ENCODE results near the gene SCAPER.
"Not testable (repeated sequence)": the region's sequence is repeated elsewhere in the genome, so short reads cannot be mapped to it uniquely, and the experiment has no call there.

Gene SCAPER

DNA sequence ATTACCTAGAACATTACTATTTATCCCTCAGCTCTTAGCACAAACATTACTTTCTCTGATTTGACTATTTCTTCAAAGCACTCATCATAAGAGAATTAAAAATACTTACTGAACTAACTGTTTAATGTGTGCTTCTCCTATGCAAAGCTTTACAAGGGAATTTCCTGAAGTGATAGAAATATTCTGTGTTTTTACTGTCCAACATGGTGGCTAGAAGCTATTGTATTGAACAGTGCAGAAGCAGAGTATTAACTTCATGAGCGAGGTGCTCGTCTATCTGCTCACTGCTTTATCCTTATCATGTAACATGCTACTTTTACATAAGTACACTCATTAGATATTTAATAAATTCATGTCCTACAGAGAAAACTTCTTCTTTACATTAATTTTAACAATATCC lies 329.5 kb downstream of the SCAPER start:
- no peak for DNase-seq (ENCODE audit: low read depth, low spot score)

DNA sequence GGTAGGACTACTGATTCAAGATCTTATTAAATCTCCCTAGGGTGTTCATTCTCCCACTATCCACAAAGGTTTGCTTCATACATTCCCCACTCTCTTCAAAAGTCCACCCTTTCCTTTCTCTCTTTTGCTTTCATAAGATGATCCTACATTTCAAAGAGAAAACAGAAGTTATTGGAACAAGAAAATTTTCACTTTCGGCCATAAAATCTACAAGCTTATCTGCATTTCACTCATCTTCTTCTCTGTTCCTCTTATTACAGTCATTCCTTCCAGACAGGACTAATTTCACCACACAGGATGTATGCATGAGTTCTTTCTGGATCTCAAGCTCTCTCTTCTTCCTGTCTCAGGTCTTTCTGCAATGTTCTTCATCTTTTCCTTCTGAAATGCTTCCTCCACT lies 329.9 kb downstream of the SCAPER start:
- DNase-seq (ENCODE audit: low read depth, low spot score): no peak

DNA sequence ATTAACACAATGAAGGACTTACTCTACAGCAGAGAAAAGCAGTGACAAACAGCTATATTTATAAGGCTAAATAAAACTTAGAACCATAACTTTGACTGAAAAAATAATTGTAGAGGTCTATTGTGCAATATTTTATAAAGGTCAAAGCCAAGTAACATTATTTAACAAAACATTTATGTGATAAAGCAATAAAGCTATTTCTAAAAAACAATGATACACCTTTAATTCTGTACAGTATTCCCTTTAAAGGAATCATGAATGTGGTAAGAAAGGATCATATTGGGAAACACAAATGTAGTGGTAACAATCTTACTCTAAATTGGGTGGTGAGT lies 332.2 kb downstream of the SCAPER start:
- no peak for DNase-seq (ENCODE audit: low read depth, low spot score)

DNA sequence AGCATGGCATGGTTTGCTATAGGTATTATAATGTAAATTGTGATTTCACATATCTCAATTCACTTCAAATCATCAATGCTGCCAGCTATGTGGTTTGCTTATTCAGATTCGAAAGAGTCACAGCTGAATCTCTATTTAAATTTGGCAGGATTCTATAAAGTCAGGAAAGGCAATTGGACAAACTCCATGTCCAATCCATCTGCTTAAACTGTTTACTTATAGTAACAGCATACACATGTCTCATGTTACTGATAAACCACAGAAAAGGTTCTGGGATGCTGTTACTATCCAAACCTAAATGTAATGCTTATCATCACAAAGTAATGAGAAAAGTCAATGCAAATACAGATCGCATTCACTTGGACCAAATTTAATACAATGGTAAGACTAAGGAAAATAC lies 338.9 kb downstream of the SCAPER start:
- no peak for DNase-seq (ENCODE audit: low read depth, low spot score)

DNA sequence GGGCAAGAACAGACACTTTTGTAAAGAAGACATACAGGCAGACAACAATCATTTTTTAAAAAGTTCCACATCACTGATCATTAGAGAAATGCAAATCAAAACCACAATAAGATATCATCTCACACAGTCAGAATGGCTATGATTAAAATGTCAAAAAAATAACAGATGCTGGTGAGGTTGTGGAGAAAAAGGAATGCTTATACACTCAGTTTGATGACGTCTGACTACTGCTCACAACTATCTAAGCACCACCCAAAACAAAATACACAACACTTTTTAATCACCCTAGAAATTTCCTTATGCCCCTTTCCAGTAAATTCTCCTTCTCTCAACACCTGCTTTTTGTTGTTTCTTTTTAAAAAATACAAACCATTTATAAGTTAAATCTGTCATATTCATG lies 339.8 kb downstream of the SCAPER start:
- no peak for DNase-seq (ENCODE audit: low read depth, low spot score)

DNA sequence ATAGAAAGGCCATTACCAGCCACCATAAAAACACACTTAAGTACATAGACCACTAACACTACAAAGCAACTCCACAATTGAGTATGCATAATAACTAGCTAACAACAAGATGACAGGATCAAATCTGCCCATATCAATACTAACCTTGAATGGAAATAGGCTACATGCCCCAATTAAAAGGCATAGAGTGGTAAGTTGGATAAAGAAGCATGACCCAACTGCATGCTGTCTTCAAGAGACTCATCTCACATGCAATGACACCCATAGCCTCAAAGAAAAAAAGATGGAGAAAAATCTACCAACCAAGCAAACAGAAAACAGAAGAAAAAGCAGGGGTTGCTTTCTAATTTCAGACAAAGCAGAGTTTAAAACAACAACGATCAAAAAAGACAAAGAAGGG lies 349.9 kb downstream of the SCAPER start:
- DNase-seq (ENCODE audit: low read depth, low spot score): no peak

DNA sequence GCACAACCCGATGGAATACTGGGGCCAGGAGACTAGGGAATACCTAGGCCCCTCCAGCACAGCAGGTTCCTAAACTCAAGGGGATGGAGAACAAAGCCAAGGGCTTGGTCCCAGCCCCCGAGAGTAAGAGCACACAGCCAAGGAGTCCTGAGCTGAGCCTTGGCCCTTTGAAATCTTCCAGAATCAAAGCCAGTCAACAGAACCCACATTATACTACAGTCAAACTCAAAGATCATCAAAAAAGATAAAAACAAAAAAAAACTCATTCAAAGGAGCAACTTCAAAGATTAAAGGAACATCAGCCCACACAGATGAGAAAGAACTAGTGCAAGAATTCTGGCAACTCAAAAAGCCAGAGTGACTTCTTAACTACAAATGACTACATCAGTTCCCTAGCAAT lies 351.6 kb downstream of the SCAPER start:
- no peak for DNase-seq (ENCODE audit: low read depth, low spot score)

DNA sequence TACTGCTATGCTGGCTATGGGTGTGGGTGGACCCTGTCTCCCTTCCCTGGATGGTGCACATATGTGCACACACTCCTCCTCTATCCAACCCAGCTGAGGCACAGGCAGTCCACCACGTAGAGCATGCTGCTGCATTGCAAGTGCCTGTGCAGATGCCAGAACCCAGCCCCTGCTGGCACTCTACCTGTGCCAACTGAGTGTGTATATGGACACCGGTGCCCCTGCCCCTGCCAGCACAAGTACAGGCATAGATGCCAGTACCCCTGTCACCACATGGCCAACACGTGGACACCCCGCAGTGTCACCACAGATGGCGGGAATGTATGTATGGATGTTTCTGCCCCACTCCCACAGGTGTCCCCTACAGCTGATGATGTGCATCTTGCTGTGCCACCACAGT lies 352.0 kb downstream of the SCAPER start:
- no peak for DNase-seq (ENCODE audit: low read depth, low spot score)

DNA sequence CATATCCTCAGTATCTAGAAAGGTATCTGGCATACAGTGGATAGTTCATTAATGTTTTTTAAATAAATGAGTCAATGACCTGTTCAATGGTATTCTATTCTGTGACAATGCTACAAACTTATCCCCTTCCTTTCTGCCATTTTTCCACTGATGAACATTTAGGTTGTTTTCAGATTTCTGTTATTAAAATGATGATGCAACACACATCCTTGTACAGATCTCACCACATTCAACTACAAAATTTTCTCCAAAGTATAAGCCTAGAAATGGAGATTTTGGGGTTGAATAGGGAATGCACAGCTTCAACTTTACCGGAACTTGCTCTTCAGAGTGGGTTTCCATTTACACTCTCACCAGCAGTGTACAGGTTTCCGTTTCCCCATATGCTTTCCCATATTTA lies 358.3 kb downstream of the SCAPER start:
- DNase-seq (ENCODE audit: low read depth, low spot score): no peak

DNA sequence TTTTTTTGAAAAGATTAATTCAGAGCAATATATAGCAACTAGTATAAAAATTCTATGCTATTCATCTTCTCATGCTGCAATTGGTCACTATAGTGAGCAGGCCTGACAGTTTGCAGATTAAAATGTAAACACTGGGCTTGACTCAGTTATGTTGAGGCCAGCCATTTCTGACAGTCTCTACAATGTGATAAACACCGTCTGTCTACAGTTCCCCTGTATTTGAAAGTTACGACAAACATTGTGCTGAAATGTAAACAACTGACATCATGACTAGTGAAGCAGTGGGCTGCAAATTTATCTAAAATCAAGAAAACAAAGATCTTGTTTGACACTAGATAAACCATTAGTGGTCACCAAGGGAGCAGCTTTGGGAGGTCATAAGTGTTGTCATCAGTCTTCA lies 371.1 kb downstream of the SCAPER start:
- DNase-seq (ENCODE audit: low read depth, low spot score): no peak

DNA sequence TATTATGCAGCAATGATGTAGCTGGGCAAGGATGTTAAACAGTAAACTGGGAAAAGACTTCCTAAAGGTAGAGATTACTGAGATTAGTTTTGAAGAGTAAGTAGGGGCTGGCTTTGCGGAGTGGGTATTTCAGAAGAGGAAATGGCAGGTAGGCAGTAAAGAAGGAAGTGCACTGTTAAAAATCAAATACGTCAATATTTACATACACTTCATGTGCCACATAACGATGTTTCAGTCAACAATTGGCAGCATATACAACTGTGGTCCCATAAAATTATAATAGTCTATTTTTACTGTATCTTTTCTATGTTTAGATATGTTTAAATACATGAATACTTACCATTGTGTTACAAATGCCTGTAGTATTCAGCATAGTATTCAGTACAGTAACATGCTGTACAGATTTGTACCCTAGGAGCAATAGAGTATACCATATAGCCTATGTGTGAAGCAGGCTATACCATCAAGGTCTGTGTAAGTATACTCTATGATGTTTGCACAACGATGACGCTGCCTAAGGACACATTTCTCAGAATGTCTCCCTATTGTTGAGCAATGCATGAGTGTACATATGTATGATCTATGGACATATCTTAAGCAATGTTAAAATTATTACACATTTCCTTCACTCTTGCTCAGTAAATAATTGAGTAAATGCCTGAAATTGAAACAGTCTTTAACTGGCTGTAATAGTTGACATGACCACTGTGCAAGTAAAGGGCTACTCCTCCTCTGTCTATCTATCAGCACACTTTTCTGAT lies 371.9 kb downstream of the SCAPER start:
- no peak for DNase-seq (ENCODE audit: low read depth, low spot score)

DNA sequence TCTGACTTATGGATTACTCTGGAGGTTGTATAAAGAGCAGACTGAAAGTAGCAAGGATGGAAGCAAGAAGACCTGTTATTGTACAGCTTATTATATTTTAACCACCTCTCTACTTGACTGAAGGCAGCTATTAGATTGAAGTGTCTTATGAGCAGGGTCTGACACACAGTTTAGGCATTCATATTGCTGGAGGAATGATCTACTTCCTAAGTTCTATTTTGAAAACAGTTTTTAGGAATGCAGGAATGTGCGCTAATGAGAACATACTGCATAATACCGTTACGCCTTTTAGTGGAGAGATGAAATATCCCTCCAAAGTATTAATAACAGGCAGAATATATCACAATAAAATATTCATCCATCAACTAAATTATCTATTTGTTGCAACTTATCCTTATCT lies 375.2 kb downstream of the SCAPER start:
- no peak for DNase-seq (ENCODE audit: low read depth, low spot score)

DNA sequence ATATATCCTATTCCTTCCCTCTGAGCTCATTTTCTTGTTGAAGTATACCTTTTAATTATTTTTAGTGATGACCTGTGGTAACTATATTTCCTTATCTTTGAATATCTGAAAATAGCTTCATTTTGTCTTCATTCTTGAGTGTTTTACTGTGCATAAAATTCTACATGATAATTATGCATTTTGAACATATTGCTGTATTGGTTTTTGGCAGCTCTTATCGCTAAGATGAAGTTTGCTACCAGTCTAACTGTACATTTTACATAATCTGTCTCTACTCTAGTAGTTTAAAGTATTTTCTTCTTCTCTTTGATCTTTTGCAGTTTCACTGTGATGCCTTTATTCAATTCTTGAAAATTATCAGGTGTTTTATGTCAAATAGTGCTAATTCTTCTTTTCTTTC lies 379.0 kb downstream of the SCAPER start:
- DNase-seq (ENCODE audit: low read depth, low spot score): no peak

DNA sequence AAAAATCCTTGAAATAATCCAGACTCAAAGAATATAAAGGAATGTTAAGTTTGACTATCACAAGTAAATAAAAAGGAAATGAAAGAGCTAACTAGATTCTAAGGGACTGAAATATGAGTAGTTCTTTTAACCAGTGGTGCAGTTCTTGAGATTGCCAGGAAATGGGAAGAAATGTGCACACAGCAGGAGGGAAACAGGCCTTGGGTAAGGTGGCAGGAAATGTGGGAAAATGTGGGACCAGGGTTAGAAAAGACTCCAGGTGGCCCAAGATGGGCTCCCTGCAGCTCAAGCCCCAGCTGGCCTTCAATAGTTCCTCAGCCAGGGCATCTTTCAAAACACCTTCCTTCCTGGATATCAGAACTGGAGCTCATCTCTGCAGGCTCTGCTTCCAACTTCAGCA lies 387.2 kb downstream of the SCAPER start:
- DNase-seq (ENCODE audit: low read depth, low spot score): peak; percentile 16

DNA sequence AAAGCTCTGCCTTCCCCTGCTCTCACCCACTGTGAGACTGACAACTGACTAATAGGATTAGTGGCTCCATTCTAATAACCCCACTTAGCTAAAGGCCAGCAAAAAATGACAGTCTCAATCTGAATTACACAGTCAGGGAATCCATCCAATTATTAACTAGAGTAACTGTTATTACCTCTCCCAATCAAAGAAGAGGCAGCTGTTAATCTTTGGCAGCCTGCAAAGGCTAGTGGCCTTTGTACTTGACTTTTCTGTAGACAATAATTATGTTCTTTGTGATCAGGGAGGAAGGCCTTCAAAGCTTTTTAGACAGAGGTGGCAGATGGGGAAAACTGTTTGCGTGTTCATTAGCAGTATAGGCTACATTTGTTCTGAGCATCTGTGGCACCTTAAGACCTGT lies 390.9 kb downstream of the SCAPER start:
- DNase-seq (ENCODE audit: low read depth, low spot score): no peak

DNA sequence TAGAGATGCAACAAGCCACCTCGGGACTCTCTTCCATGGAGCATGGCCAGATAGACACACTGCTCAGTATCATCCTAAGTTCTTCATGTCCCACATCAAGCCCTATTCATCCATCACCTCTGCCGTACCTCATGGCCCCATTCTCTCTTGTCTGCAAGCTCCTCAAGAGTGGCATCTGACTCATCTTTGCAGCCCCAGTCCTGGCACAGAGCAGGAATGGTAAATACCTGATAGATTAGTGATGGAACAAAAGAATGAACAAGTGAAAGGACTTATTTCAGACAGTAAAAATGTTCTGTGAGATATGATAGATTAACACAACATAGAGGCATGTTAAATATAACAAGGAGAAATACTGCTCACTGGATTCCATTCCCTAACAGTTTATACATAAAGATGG lies 392.2 kb downstream of the SCAPER start:
- no peak for DNase-seq (ENCODE audit: low read depth, low spot score)

DNA sequence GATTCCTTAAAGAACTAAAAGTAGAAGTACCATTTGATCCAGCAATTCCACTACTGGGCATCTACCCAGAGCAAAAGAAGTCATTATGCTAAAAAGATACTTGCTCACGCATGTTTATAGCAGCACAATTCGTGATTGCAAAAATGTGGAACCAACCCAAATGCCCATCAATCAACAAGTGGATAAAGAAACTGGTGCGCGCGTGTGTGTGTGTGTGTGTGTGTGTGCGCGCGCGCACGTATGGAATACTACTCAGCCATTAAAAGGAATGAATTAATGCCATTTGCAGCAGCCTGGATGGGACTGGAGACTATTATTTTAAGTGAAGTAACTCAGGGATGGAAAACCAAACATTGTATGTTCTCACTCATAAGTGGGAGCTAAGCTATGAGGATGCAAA lies 394.5 kb downstream of the SCAPER start:
- not testable (repeated sequence) for DNase-seq (ENCODE audit: low read depth, low spot score)

DNA sequence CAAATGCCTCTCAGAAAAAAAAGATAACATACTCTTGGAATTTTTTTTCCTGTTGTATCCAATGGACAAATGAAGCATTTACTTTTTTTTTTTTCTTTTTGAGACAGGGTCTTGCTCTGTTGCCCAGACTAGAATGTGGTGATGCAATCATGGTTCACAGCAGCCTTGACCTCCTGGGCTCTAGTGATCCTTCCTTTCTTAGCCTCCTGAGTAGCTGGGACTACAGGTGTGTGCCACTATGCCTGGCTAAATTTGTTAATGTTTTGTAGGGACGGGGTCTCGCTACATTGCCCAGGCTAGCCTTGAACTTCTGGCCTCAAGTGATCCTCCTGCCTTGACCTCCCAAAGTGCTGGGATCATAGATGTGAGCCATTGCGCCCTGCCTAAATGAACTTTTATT lies 401.3 kb downstream of the SCAPER start:
- DNase-seq (ENCODE audit: low read depth, low spot score): no peak

DNA sequence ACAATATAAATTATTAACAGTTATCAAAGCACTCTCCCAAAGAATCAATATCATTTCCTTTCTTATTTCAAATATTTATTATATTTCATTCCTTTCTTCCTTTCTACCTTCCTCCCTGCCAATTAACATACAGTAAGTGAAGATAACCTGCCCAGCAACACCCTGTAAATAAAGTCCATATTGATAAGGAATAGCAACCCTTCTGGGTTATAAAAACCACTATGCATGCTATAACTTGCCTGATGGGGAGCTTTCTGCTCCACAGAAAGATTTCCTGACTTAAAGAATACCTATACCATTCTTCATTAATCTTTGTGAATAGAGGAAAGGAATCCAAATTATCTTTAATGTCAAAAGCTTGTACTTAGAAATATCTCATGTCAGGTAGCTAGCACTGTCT lies 402.0 kb downstream of the SCAPER start:
- no peak for DNase-seq (ENCODE audit: low read depth, low spot score)

DNA sequence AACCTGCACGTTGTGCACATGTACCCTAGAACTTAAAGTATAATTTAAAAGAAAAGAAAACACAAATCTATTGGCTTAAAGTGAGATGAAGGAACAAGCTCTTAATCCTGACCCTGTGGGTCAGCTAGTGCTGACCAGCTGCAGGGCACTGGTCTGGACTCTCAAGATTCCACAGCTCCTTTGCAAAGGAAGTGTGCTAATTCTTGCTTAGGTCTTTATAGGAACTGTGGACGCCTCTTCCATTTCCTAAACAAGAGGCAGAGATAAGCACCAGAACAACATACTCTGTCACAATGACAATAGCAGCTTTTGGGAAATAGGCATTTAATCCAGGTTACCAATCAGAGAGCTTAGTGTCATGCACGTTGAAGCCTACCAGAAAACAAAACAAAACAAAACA lies 402.5 kb downstream of the SCAPER start:
- no peak for DNase-seq (ENCODE audit: low read depth, low spot score)

DNA sequence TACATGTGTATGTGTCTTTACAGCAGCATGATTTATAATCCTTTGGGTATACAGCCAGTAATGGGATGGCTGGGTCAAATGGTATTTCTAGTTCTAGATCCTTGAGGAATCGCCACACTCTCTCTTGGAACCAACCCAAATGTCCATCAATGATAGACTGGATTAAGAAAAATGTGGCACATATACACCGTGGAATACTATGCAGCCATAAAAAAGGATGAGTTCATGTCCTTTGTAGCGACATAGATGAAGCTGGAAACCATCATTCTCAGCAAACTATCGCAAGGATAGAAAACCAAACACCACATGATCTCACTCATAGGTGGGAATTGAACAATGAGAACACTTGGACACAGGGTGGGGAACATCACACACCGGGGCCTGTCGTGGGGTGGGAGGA lies 403.0 kb downstream of the SCAPER start:
- not testable (repeated sequence) for DNase-seq (ENCODE audit: low read depth, low spot score)

DNA sequence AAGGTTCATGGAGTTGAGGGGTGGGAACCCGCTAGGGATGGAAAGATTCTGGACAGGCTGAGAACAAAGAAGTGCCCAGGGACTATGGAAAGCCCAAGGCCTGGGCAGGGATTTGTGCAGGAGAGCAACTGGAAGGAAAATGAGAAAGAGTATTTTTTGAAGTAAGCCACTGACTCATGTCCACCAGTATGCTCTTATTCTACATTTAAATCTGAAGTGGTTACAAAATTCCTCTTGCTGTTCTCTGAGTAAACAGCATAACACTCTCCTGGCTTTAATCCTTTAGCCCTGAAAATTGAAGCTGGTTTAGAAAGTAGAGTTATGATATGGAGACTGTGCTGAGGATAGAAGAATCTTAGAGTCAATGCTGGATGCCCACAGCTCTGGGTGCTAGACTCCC lies 403.4 kb downstream of the SCAPER start:
- no peak for DNase-seq (ENCODE audit: low read depth, low spot score)

DNA sequence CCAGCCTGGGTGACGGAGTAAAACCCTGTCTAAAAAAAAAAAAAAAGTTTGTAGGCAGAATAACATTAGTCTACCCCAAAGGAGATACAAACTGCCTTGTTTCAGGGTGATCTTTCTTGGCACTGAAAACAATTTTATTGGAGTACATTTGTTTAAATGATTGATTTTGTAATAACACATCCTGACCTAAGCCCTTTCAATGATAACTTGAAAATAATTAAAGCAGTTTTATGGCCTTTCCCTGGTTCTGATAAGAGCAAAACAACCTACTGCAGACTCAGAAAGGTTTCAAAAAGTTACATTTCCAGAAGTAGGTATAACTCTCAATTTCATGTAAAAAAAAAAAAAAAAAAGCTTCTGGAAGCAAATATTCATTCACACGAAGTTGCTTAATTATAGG lies 404.1 kb downstream of the SCAPER start:
- no peak for DNase-seq (ENCODE audit: low read depth, low spot score)

DNA sequence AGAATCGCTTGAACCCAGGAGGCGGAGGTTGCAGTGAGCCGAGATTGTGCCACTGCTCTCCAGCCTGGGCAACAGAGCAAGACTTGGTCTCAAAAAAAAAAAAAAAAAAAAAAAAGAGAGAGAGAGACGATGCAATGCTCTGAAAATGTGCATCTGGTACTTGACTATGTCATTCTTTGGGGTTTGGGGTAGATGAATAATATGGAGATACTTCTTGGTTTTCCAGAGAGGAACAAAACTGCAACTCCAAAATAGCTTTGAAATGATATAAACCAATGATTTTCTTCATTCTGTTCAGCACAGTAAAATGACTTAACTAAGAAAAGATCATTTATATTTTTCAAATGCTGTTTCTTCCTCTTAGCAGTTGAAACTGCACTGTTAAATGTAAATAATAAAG lies 409.7 kb downstream of the SCAPER start:
- DNase-seq (ENCODE audit: low read depth, low spot score): no peak
